GM18868 (cell line): ENCODE data around the gene MYL3.

Experiments used
- ATAC-seq: cut with Tn5 transposase; IDR thresholded peaks from one replicate; pipeline ENCODE4 v1.9.1; 2021; ENCODE audit warnings: mild to moderate bottlenecking, moderate library complexity; ENCODE audit not compliant: unreplicated experiment

Gene MYL3

DNA sequence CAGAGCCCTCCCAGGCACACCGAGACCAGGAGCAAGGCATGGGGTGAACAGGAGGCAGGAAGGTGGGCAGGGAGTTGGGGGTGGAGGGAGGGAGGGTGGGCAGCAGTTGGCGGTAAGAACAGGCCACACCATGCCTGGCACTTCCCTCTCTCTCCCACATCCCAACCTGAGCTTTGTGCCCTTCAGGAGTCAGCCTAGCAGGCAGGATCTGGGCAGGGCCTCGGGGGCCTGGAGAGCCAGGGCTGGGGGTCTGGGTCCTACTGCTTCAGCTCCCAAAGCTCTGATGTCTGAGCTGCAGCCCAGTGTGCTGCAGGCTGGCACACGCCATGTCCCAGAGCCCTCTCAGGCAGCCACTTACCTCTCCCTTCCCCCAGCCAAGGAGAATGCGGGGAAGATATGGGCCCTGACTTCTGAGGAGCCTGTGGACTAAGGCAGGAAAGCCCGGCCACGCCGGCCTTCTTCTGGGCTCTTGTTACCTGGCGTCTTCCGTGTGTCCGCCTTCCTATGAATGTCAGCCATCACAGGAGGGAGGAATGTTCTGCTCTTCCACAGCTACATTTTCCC, 2.9 kb upstream of the MYL3 start:
- no peak for ATAC-seq

DNA sequence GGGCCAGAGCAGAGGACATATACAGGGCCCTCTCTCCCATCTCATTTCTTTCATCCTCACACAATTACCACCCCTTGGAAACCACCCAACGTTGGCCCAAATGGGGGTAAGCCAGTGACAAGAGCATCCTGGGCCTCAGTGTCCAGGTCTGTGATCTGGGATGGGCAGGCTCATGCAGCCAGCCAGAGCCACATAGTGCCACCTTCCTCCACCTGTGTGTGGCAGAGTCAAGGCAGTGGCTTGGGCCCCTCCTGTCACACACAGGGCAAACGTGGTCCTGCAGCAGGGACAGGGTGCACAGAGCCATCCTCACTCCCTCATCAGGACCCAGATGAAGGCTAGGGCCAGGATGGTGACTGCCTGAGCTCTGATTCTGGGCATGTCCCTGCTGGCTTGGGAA, 2.3 kb upstream of the MYL3 start:
- ATAC-seq = no peak

DNA sequence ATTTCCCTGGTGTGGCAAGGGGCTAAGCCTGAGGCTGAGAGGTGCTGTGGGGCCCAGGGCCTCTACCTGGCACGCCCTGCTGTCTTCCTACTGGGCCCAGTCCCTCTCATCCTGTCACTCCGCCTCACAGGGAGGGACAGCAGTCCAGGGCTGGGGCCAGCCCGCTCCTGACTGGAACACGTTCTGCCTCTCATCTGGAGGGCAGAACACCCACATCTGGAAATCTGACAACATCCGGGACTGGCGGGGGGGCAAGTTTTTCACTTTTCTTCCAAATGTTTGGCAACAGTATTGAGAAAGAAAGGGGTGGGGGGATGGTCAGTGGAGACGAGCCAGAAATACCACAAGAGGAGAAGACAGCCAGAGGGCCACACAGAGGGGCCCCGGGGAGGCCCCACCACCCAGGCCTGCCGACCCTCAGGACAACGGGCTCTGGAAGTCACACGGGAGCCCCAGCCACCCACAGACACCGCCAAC, 1.8 kb upstream of the MYL3 start:
- no peak for ATAC-seq

DNA sequence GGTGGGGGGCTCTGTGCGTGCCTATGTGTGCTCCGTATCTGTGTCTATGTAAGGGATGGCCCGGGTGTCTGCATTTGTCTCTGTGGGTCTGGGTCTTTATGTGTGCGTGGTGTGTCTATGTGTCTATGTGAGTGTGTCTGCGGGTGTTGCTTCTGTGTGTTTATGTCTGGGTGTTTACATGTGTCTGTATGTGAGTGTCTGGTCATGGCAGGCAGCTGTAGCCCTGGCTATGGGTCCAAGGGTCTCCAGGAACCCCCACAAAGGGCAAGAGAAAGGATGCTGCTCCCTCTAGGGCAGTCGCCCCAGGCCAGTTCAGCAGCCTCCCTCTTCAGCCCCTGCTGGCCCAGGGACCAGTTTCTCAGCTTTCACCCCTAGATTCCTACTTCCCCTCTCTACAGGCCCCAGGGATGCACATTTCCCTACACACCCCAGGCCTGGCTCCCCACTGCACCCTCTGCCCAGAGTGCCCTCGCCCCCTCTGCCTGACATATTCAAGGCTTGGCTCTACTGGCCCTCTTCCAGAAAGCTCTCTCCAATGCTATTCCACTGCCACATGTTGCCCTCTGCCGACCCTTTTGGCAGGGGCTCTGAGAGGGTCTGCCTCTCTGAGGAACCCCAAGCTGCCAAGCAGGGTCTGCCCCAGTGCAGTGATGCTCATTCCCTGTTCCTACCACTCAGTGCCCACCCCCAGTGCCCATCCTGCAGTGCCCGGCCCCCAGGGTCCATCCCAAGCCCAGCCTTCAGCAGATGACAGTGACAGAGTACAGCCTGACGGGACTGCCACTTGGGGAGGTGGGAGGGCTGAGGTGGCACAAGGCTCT, 1.0 kb upstream of the MYL3 start:
- no peak for ATAC-seq

DNA sequence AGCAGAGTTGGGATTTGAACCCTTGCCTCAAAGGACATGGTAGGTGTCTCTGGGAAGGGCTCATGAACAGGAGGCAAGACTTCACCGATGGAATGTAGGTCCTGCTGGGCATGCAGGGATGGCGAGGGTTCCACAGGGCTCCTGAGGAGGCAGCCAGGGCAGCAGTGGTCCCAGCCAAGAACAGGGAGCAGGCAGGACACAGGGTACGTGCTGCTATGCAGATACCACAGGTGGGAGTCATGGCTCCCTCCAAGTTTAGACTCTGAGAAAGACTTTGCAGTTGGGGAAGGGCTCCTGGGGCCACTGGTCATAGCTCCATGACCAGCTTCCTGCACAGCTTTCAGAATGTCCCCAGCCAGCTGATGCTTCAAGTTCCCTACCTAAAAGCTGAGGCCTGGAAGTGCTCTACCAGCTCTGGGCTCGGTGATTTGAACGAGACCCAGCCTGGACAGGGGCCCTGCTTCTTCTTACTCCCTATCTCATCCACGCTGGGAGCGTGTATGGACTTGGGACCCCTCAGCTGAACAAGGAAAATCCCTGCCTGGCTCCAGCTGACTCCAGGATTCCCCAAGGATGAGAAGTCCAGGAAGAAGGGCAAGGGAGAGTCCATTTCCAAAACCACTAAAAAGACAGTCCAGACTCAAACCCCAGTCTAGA, 747 bp downstream of the MYL3 start:
- ATAC-seq = no peak

DNA sequence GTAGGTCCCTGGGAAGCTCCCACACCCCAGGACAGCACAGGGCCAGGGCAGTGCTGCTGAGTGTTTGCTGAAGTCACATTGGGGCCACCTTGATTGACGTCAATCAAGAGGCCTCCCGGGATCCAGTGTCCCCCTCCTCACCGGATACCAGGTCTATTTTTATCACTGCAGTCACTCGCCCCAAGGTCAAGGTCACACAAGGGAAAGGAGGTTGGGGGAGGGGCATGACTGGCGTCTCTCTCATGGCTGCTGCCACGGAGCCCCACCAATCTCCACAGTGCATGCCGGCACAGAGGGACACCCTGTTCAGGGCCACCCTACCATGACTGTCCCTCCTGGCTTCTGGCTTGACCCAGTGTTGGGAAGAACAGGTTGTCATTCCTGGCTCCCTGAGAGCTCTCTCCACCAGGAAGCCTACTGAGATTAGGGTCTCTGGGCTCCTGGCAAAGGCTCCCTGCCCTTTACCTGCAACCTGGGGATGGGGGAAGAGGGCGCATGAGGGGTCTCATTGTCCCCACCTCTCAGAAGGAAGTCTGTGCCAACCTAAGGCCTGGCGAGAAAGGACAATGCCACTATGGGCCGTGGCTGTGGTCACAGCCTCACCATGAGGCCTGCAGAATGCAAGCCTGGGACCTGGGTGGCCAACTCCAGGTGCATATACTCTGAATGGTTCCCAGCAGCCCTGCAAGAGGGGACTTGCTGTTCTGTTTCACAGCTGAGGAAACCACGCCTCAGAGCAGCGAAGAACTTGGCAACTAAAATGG, 1.5 kb downstream of the MYL3 start:
- ATAC-seq = no peak

DNA sequence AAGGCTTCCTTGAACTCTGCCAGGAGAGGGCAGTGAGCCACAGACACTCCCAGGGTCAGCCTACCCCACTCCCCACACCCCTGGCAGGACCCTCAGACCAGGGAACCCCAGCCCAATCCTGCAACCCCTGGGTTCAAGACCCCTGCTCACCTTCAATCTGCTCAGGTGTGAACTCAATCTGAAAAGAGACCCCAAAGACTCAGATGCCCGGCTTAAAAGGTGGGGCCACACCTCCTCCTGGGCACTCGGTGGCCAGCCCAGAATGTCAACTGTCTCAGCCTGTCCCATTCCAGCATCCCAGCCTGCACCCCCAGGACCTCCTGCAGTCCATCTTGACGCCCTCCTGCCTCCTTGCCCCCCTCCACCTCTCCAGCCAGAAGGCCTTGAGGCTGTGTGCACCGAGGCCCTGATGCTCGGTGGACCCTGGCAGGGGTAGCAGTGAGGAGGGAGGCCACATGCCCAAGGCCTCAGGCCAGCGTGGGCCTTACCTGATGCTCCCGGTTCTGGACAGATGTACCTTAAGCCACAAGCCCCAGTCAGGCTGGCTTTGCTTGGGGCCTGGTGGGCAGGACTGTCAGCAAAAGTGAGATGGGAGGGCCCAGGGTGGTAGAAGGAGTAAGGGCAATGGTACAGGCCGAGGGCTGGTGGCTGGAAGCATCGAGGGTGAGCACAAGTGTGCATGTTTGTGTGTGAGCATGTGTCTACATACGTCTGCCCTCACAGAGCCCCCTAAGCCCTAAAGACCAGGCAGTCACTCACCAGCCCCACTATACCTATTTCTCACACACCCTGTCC, 2.2 kb downstream of the MYL3 start:
- ATAC-seq = no peak

DNA sequence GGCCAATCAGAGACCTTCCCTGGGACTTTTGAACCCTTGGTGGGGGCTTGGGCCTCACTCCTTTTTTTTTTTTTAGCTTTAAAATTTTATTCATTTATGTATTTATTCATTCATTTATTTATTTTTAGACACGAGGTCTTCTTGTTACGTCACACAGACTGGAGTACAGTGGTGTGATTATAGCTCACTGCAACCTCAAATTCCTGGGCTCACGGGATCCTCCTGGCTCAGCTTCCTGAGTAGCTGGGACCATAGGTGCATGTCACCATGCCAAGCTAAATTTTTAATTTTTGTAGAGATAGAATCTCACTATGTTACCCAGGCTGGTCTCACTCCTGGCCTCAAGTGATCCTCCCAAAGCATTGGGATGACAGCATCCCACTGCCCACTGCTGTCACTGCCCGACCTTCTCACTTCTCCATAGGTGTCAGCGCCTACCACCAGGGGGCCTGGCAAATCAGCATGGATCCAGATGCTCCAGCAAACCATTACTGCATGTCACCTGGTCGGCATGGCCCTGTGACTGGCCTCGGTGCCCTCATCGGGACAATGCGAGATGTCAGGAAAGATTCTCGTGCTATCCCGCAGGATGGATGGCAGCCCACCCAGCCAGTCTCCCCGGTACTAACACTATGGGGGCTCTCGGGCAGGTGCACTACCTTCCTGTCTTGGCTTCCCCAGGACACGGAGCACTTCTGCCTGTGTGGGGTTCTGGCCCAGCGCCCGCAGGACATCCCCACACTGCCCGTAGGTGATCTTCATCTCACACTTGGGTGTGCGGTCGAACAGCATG, 3.0 kb downstream of the MYL3 start:
- no peak for ATAC-seq

DNA sequence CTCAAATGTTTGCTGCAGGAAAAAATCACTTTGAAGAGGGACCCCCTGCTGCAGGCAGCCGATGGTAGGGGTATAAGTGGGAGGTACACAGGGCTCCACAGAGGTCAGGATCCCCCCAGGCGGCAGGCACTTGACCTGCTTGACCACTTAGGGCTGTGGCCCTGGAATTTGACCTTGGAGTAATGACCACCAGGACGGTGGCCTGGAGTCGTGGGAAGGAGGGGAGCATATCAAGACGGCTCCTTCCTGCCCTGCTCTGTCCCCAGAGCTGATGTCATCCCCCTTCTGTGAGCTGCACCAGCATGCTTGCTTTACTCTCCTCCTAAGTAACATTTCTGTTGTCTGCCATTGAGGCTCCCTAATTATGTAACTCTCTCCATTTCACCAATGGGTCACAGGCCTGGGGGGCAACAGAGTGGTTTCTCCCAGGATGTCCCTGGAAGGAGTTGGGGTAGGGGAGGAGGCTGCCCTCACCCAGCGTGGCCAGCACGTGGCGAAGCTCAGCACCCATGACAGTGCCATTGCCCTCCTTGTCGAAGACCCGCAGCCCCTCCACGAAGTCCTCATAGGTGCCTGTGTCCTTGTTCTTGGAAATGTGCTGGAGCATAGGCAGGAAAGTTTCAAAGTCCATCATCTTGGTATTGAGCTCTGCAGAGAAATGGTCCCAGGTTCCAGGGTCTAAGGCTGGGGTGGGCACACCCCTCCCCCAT, 4.1 kb downstream of the MYL3 start:
- ATAC-seq = no peak

DNA sequence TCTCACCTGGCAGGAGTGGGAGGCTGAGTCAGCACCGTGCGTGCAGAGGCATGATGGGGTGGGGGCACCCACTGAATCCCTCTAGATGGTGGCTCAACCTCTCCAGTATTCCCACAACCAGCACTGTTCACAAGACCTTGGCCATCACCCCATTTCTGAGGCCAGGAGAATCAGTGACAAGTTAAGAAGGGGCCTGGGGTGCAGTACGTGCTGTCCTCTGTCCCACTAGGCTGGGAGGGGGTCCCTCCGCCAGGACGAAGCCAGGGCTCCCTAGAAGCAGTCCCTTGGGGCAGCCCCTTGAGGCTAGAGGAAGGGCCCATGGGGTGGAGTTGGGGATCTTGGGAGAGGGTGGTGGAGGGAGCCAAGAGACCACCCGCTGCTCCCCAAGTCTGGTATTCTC, 4.8 kb downstream of the MYL3 start:
- no peak for ATAC-seq

DNA sequence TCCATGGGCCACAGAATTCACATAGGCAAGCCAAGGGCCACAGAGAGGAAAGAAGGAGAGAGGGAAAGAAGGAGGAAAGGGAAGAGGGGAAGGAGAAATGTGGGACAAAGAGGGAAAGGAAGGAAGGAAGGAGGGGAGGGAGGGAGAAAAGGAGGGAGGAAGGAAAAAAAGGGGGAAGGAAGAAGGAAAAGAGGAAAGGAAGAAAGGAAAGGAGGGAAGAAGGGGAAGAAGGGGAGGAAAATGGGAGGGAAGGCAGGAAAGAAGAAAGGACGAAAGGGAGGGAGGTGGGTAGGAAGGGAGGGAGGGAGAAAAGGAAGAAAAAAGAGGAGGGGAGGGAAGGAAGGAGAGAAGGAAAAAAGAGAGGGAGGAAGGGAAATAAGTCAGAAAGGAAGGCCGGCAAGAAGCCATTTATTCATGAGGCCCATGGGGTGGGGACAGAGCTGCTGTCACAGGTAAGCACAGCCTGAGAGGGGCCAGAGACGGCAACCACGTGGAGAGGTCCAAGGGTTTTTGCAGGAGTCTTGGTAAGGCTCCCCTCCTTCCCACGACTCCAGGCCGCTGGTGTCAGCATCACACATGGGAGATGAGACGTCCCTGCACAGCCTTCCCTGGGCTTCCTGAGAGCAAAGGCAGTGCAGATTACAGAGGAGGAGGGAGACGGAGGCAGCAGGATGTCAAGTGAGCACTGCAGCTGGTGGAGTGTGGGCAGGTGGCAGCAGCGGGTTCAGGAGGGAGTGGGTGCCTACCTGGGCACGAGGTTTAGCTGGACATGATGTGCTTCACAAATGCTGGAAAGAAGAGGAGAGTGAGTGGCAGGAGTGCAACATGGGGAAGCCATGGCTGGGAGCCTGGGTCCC, 5.5 kb downstream of the MYL3 start:
- ATAC-seq = no peak

DNA sequence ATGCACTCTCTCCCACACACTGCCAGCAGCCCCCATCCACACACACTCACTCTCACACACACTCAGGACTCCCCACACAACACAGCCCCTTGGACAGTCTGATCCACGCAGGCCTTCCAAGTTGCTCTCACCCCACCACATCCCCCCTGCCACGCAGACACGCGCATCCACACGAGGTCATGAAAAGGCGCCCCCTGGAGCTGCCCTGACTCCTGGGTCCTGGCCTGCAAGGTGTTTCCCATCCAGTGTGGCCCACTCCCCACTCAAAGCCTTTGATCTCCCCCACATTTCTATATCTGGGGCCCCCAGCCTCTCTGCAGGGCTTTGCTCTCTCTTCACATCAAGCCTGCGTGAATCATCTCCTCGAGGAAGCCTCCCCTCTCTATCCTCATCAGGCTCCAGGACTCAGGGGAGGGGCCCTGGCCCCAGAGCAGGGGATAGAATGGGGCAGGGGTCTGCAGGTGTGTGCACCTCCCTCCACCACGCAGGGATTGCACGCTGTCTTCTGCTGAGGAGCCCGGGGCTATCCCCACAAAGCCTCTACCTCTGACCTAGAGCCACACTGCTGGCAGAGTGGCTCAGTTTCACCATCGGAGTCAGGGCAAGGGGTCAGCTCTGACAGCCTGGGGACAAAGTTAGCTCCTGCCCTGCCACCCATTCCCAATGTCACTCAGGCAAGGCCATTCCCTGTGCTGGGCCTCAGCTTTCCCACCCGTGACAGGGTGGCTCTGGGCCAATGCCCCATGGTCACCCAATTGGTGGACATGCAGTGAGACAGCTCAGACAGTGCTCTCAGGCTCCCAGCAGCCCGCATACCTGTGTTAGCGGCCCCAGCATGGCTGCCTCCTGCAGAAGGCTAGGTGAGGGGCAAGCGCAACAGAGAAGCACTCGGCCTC, 6.4 kb downstream of the MYL3 start:
- ATAC-seq = no peak

DNA sequence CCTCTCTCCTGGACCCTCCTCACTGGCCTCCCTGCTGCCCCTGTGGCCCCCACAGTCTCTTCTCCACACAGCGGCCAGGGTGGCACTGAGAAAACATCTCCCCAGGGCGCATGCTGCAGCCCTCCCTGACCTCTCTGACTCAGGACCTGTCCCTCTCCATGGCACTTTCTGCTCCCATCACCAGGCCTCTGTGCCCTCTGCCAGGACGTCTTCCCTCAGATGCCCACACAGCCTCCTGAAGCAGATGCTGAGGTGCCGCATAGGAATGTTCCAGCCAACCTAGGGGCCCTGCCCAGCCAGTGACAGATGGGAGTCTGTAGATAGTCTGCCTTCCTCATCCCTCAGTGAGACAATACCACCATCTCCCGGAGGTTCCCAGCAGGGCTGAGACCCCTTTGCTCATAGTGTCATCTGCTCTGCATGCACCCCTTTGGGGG, 8.7 kb downstream of the MYL3 start:
- no peak for ATAC-seq

DNA sequence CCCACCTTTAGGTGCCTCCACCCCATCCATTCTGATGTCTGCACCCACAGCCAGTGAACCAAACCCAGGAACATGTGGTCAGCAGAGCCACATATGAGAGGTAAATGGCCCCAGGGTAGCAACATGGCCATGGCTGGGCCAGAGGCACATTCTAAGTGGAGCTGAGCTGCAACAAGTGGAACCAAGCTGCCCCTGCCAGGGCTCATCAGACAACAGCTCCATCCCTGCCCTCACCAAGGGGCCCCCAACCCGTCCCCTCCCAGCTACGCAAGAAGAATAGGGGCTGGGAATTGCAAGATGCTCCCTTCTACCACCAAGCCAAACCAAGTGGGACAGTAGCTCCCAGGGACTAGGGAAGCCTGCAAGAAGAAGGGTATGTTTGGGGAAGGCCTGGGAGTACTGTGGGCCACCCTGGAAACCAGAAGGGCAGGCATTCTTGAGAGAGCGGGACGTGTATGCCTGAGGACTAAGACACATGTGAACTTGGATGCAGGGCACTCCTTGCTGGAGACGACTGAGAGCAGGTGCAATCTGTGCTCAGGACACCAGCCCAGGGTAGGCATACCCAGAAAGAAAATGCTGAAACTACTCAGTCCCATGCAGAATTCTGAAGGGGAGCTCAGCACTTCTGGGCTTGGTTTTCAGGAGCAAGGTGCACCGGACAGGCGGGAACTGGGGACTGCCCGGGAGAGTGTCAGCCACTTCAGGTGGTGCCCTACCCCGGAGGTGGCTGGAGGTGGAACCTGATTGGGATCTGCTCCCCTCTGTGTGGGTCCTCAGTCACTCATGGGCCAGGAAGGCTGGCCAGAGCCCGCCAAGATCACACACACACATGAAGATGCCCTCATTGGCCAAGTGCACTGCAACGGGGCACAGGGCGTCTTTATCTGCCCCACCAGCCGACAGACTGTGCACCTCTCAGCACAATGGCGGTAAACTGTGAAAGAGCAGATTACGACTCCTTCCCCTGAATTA, 9.5 kb downstream of the MYL3 start:
- no peak for ATAC-seq

DNA sequence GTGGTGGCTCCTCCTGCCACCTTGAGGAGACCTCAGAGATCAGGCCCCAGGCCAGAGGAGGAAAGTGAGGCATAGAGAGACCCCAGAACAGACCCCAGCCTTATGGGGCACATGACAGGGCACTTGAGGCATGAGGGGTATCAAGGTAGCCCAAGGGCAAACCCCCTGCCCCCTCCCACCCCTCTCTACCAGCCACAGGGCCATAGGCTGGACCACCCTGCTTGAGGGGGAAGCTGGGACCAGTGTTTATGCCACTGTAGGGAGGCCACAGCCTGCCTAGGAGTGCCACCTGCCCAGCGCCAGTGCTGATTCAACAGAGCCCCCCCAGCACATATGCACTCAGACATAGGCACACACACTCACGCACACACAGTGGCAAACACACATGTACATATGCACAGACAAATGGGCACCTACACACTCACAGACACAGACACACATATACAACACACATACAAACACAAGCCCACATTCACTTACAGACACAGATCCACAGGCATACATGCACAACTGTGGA, 10.3 kb downstream of the MYL3 start:
- no peak for ATAC-seq

DNA sequence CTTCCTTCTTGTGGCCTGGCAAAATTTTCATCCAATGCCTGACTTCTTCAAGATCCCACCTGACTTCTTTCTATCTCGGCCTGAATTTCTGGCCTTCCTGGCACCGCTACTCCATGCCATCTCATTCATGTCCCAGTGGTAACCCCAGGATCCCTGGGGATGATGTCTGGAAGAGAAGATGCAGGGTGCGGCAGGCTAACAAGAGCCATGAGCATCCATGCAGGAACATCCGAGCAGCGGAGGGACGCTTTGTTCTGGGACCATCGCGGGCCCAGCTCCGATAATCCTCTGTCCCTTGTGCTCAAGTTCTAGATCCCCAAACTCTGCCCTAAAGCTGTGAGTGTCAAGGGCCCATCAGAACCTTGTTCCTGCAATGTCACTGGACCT, 10.9 kb downstream of the MYL3 start:
- ATAC-seq = no peak
